Endothelial cell of umbilical vein (primary cell): Measurements from ENCODE around the gene ERBB4. TPM values are rescaled to one million over a fixed set of nuclear protein-coding genes. Genes with fewer than 3 reads are reported as not detected.
"Not testable (repeated sequence)": the region's sequence is repeated elsewhere in the genome, so short reads cannot be mapped to it uniquely, and the experiment has no call there.

ENCODE experiments used
- BruUV-seq: library from RNA; stranded (reverse); fragments of 400-500 nt; replicated peaks from 2 replicates; lab custom pipeline; 2021; lab: Mats Ljungman, UMichigan
- CTCF ChIA-PET: fragments of 300-600, 350-600 bp; sonication (Branson Sonifier 250); formaldehyde crosslinking; loops from one replicate; lab custom pipeline; 2021; ENCODE audit warnings: antibody characterized with exemption, inconsistent platforms; lab: Charles Lee
- POLR2A ChIA-PET: fragments of 300-600, 350-600 bp; sonication (Branson Sonifier 250); formaldehyde crosslinking; loops from one replicate; lab custom pipeline; 2021; ENCODE audit warnings: antibody characterized with exemption, inconsistent platforms; lab: Charles Lee
- DNase-seq: peaks from one replicate; pipeline ENCODE4 v3.0.0-alpha.2; 2011; ENCODE audit warnings: low read depth, low spot score
- FAIRE-seq: peaks from 2 replicates; lab custom pipeline; 2011; peaks lifted over from hg19 to GRCh38; lab: Jason Lieb, UNC
- H2AFZ ChIP-seq: 2 replicates; pipeline ENCODE4 v1.6.0; 2012; ENCODE audit warnings: low read depth, low read length, control low read depth, inconsistent platforms
- H3K27ac ChIP-seq: 2 replicates; pipeline ENCODE4 v1.5.1; 2011; ENCODE audit warnings: low read depth, mild to moderate bottlenecking, control low read depth, low read length, moderate library complexity; ENCODE audit not compliant: insufficient read depth
- H3K27me3 ChIP-seq, 2 experiments: 2 replicates each; pipeline versions ENCODE4 v1.6.0 to v1.6.1; 2011; ENCODE audit warnings: low read length in 2 of 2, mixed read lengths in 1 of 2; ENCODE audit not compliant: control insufficient read depth in 2 of 2, insufficient read depth in 2 of 2
- H3K36me3 ChIP-seq, 2 experiments: 2 replicates in 1 of 2; 3 replicates in 1 of 2; pipeline ENCODE4 v1.5.1; 2011; ENCODE audit warnings: low read length in 2 of 2, mild to moderate bottlenecking in 1 of 2, moderate library complexity in 1 of 2; ENCODE audit not compliant: control insufficient read depth in 2 of 2, insufficient read depth in 2 of 2; ENCODE audit errors: extremely low read depth in 1 of 2
- H3K4me1 ChIP-seq: 3 replicates; pipeline ENCODE4 v1.5.1; 2011; ENCODE audit warnings: mild to moderate bottlenecking, low read length; ENCODE audit not compliant: control insufficient read depth, insufficient read depth; ENCODE audit errors: extremely low read depth
- H3K4me2 ChIP-seq: 2 replicates; pipeline ENCODE4 v1.6.1; 2011; ENCODE audit warnings: low read length, control low read depth, mixed read lengths; ENCODE audit not compliant: insufficient read depth
- H3K4me3 ChIP-seq, 3 experiments: fragments of 200-600 bp in 1 of 3; sonication (generic), shearing (Covaris generic) in 1 of 3; replicated peaks in 1 of 3; 2 replicates each; pipeline ENCODE4 v1.5.1; 2011 to 2016; ENCODE audit warnings: control low read depth in 3 of 3, low read length in 3 of 3, mild to moderate bottlenecking in 2 of 3, inconsistent platforms in 1 of 3, low read depth in 1 of 3, moderate library complexity in 1 of 3; ENCODE audit not compliant: insufficient read depth in 1 of 3
- H3K79me2 ChIP-seq: 2 replicates; pipeline ENCODE4 v1.6.0; 2012; ENCODE audit warnings: low read length, inconsistent platforms; ENCODE audit not compliant: control insufficient read depth, insufficient read depth
- H3K9ac ChIP-seq: replicated peaks from 2 replicates; pipeline ENCODE3; 2011; ENCODE audit warnings: low read length, control low read depth; ENCODE audit not compliant: insufficient read depth; ENCODE audit errors: extremely low read depth
- H3K9me1 ChIP-seq: replicated peaks from 3 replicates; pipeline ENCODE4 v1.6.0; 2011; ENCODE audit warnings: mild to moderate bottlenecking, low read length; ENCODE audit not compliant: control insufficient read depth, insufficient read depth; ENCODE audit errors: extremely low read depth
- H3K9me3 ChIP-seq: replicated peaks from 2 replicates; pipeline ENCODE4 v1.5.1; 2012; ENCODE audit warnings: low read length, inconsistent platforms; ENCODE audit not compliant: control insufficient read depth, insufficient read depth
- H4K20me1 ChIP-seq: replicated peaks from 2 replicates; pipeline ENCODE3; 2011; ENCODE audit warnings: mild to moderate bottlenecking, low read length; ENCODE audit not compliant: control insufficient read depth, insufficient read depth; ENCODE audit errors: extremely low read depth
- EZH2 ChIP-seq: IDR thresholded peaks from 2 replicates; pipeline ENCODE4 v1.6.1; 2012; ENCODE audit warnings: borderline replicate concordance, low read depth, mild to moderate bottlenecking, moderate library complexity, low read length, inconsistent platforms; ENCODE audit not compliant: severe bottlenecking
- FOS ChIP-seq: IDR thresholded peaks from 2 replicates; pipeline ENCODE4 v1.6.1; 2011; ENCODE audit warnings: mild to moderate bottlenecking, low read length, moderate library complexity, borderline replicate concordance; ENCODE audit not compliant: insufficient read depth
- GATA2 ChIP-seq: IDR thresholded peaks from 2 replicates; pipeline ENCODE4 v1.7.0; 2011; ENCODE audit warnings: low read depth, mild to moderate bottlenecking, moderate library complexity, mixed read lengths, low read length; ENCODE audit not compliant: insufficient read length, insufficient read depth
- JUN ChIP-seq: IDR thresholded peaks from 2 replicates; pipeline ENCODE4 v1.6.1; 2011; ENCODE audit warnings: borderline replicate concordance, low read depth; ENCODE audit not compliant: insufficient read length, insufficient read depth
- MYC ChIP-seq: IDR thresholded peaks from one replicate; pipeline ENCODE4 v1.6.1; 2011; ENCODE audit warnings: mild to moderate bottlenecking, low read depth, low read length
- POLR2A ChIP-seq: IDR thresholded peaks from 2 replicates; pipeline ENCODE4 v1.6.1; 2012; ENCODE audit warnings: low read depth, mild to moderate bottlenecking, control low read depth, low read length
- POLR2AphosphoS5 ChIP-seq: IDR thresholded peaks from 2 replicates; pipeline ENCODE4 v1.6.1; 2012; ENCODE audit warnings: low read depth, mild to moderate bottlenecking, control low read depth, low read length, moderate library complexity; ENCODE audit not compliant: insufficient read depth
- dilution Hi-C: fragments of 300-500 bp; cut with MboI; formaldehyde crosslinking; loops from one replicate; pipeline ENCODE4 v1.15.0; 2019; ENCODE audit warnings: low sequenced_read_pairs; ENCODE audit not compliant: extremely low pct_ligation_motif_present
- intact Hi-C: fragments of 100-400 bp; cut with micrococcal nuclease; formaldehyde crosslinking; loops from one replicate; pipeline ENCODE4 v1.10.0; 2022
- polyA plus RNA-seq, 4 experiments: library from polyadenylated mRNA; depleted of rRNA in 3 of 4; stranded (reverse) in 3 of 4; unstranded in 1 of 4; fragments of >200 nt; gene quantifications; 2 replicates each; pipeline versions ENCODE4 v1.2.1 to v1.2.3, GENCODE V29; 2011 to 2012; ENCODE audit warnings: missing spikeins in 1 of 4
- total RNA-seq: library from RNA; stranded (reverse); gene quantifications from 2 replicates; pipeline ENCODE4 v1.2.3, GENCODE V29; 2021
- TF ChIP-seq, protein P1 (sequence below): IDR thresholded peaks from 2 replicates; pipeline ENCODE4 v1.6.1; 2011; ENCODE audit not compliant: insufficient read depth, insufficient read length
- TF ChIP-seq, protein P2 (sequence below), 2 donors: IDR thresholded peaks; 1 replicate in 1 of 2; 2 replicates in 1 of 2; pipeline ENCODE4 v1.5.1; 2011; ENCODE audit warnings: low read length in 2 of 2, mild to moderate bottlenecking in 2 of 2, moderate library complexity in 2 of 2, control low read depth in 1 of 2, inconsistent platforms in 1 of 2, low read depth in 1 of 2; ENCODE audit not compliant: insufficient read depth in 1 of 2; ENCODE audit errors: extremely low read depth in 1 of 2

ERBB4 gene
- total and polyA plus RNA-seq, 2 donors (not counting 3 experiments of a cell fraction or from before 2014, with no cell fraction given): 0.01 to 0.27 TPM

DNA sequence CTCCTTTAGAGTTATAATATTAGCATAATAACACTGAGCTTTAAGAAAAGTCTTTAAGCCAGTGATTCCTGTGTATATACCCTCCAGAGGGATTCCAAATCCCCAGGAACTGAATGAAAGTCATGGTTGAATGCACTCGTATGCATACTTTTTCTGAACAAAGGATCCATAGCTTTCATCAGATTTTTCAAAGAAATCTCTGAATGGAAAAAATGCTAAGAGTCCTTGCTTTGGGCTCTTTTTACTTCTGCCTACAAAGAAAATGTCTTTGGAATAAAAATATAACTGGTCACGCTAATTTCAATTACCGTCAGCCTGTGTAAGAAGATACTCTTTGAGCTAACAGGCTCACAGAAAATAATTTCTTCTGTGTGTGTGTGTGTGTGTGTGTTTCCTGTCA lies 939.5 kb downstream of the ERBB4 start:
- Histone ChIP-seq H3K4me3 (no peak overlapping the region), H3K4me2 (no peak overlapping the region), H3K27me3 (no peaks in the 10 kb centered on the region), H3K36me3 (no peaks in the 10 kb centered on the region), H3K27ac (no peak overlapping the region), H3K4me1 (no peaks in the 10 kb centered on the region), H2AFZ (no peak overlapping the region), H3K9ac (no peak overlapping the region), H3K9me3 (peaks cover 1% of the 10 kb centered on the region), H3K79me2 (no peaks in the 10 kb centered on the region), H4K20me1 (no peaks in the 10 kb centered on the region), H3K9me1 (no peaks in the 10 kb centered on the region)
- CTCF ChIA-PET: no interaction called here
- FAIRE-seq: no peak
- no TSS peak for BruUV-seq
- POLR2A ChIA-PET: interaction anchor here (0.6 kb wide), 1 partner anchor 1720 kb away, joined by 3 read pairs; no protein-coding TSS in a partner anchor
- TF ChIP-seq JUN: no peak
- TF ChIP-seq, protein P1, sequence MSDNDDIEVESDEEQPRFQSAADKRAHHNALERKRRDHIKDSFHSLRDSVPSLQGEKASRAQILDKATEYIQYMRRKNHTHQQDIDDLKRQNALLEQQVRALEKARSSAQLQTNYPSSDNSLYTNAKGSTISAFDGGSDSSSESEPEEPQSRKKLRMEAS: no peak
- TF ChIP-seq POLR2A: no peak
- dilution Hi-C loops: no loop called here
- intact Hi-C loops: no loop called here
- no peak for DNase-seq

DNA sequence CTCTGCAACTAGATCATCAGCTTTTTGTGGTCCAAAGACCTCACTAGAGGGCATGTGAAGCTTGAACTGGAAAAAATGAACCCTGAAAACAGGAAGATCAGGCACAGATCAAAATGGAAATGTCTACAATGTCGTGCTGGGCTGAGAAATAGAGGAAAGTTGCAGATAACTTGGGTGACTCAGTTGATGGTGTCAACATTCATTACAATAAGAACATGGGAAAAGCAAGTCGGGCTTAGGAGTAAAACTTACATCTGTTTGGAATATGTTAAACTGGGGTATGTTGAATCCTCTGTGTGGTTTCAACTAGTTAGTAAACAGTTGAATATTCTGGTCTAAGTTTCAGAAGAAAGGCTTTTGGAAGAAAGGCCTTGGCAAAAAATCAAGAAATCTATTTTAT lies 940.4 kb downstream of the ERBB4 start:
- BruUV-seq: no TSS peak
- TF ChIP-seq GATA2: no peak
- no peak for TF ChIP-seq POLR2AphosphoS5
- TF ChIP-seq, protein P2, sequence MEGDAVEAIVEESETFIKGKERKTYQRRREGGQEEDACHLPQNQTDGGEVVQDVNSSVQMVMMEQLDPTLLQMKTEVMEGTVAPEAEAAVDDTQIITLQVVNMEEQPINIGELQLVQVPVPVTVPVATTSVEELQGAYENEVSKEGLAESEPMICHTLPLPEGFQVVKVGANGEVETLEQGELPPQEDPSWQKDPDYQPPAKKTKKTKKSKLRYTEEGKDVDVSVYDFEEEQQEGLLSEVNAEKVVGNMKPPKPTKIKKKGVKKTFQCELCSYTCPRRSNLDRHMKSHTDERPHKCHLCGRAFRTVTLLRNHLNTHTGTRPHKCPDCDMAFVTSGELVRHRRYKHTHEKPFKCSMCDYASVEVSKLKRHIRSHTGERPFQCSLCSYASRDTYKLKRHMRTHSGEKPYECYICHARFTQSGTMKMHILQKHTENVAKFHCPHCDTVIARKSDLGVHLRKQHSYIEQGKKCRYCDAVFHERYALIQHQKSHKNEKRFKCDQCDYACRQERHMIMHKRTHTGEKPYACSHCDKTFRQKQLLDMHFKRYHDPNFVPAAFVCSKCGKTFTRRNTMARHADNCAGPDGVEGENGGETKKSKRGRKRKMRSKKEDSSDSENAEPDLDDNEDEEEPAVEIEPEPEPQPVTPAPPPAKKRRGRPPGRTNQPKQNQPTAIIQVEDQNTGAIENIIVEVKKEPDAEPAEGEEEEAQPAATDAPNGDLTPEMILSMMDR (IDR thresholded peaks at IDR 0.05; ENCODE audit: extremely low read depth in 1 of 2, insufficient read depth in 1 of 2, low read depth in 1 of 2, low read length in 2 of 2): no peak
- no peak for TF ChIP-seq FOS
- no peak for TF ChIP-seq JUN
- TF ChIP-seq MYC: no peak
- no peak for TF ChIP-seq EZH2
- TF ChIP-seq, protein P1: no peak
- no peak for TF ChIP-seq POLR2A
- no peak overlapping the region for H3K4me3 ChIP-seq
- ChIA-PET CTCF (interaction anchor here (1.0 kb wide), 1 partner anchor 10 kb away, joined by 3 read pairs; no protein-coding TSS in a partner anchor), POLR2A (no interaction called here)
- H3K9ac ChIP-seq: no peak overlapping the region
- dilution Hi-C loops (no loop called here), intact Hi-C loops (no loop called here)
- H3K27me3 ChIP-seq: no peaks in the 10 kb centered on the region
- DNase-seq (no peak), FAIRE-seq (no peak)
- H3K4me1 ChIP-seq: no peaks in the 10 kb centered on the region
- no peak overlapping the region for H3K4me2 ChIP-seq
- no peaks in the 10 kb centered on the region for H3K36me3 ChIP-seq
- no peak overlapping the region for H3K27ac ChIP-seq
- no peak overlapping the region for H2AFZ ChIP-seq
- no peaks in the 10 kb centered on the region for H3K9me1 ChIP-seq
- peaks cover 1% of the 10 kb centered on the region for H3K9me3 ChIP-seq
- no peaks in the 10 kb centered on the region for H4K20me1 ChIP-seq
- H3K79me2 ChIP-seq: no peaks in the 10 kb centered on the region

DNA sequence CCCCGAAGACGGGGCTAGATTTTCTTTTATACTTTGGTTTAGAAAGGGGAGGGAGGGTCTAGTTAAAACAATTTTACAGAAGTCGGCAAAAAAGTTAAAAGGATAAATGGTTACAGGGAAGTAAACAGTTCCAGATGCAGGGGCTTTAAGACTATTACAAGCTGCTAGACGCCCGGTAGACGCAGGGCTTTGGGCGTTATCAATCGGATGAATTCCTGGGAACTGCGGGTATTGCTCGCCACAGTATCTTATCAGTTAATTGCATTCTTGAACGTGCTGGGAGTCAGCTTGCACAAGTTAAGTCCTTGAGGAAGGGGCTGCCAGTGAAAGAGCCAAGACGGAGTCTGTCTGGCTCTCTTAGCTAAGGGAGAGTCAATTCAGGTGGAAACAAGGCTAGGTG lies 946.6 kb downstream of the ERBB4 start:
- FAIRE-seq, H3K79me2 ChIP-seq, CTCF ChIA-PET, H3K9ac ChIP-seq, H3K27me3 ChIP-seq, H2AFZ ChIP-seq, dilution Hi-C loops, DNase-seq, H3K27ac ChIP-seq, intact Hi-C loops, H3K4me3 ChIP-seq, H3K36me3 ChIP-seq, POLR2A ChIA-PET, H3K9me3 ChIP-seq, H3K9me1 ChIP-seq, BruUV-seq, H3K4me2 ChIP-seq, H4K20me1 ChIP-seq, H3K4me1 ChIP-seq: not testable (repeated sequence)
